NCI-H524 treated with DMSO at 0.1 percent for 48 hours (cell line): ENCODE data around the gene TNP1.

Source experiments
- DNase-seq: peaks from one replicate; lab custom pipeline; 2025; lab: John Stamatoyannopoulos, UW

Gene TNP1

GRCh38 chr2:216838151-216838550 lies 21.7 kb downstream of the TNP1 start:
- no peak for DNase-seq

GRCh38 chr2:216837740-216838139 lies 22.1 kb downstream of the TNP1 start:
- no peak for DNase-seq

- no peak for DNase-seq
Measured at GRCh38 chr2:216833061-216833460, 26.8 kb downstream of the TNP1 start.

- no peak for DNase-seq
Measured at GRCh38 chr2:216830346-216830745, 29.5 kb downstream of the TNP1 start.

GRCh38 chr2:216829533-216829932 lies 30.3 kb downstream of the TNP1 start:
- DNase-seq: no peak

GRCh38 chr2:216827073-216827720 lies 32.7 kb downstream of the TNP1 start:
- peak; percentile 25 for DNase-seq

GRCh38 chr2:216822470-216822869 lies 37.4 kb downstream of the TNP1 start:
- DNase-seq: no peak

GRCh38 chr2:216820709-216821108 lies 39.2 kb downstream of the TNP1 start:
- no peak for DNase-seq

- DNase-seq: no peak
Measured at GRCh38 chr2:216819766-216820165, 40.1 kb downstream of the TNP1 start.

GRCh38 chr2:216819055-216819454 lies 40.8 kb downstream of the TNP1 start:
- no peak for DNase-seq

GRCh38 chr2:216810399-216811160 lies 49.3 kb downstream of the TNP1 start:
- no peak for DNase-seq
